C4-2B (cell line): Measurements from ENCODE around the gene ABHD12B.

Experiments
- CTCF ChIP-seq: fragments of 450-650 bp; conservative IDR thresholded peaks from 2 replicates; pipeline ENCODE4 v1.5.1; 2017; ENCODE audit warnings: mild to moderate bottlenecking
- ZFX ChIP-seq: fragments of 450-650 bp; IDR thresholded peaks from 2 replicates; pipeline ENCODE4 v1.6.1; 2017

GRCh38 chr14:50906326-50907065 lies 34.6 kb downstream of the ABHD12B start:
- no peak for TF ChIP-seq CTCF
- no peak for TF ChIP-seq ZFX
